SK-N-MC (cell line): ENCODE data around the gene ZDHHC14.

Experiments used
- EZH2 ChIP-seq: fragments of 200-600 bp; sonication (generic); IDR thresholded peaks from one replicate; pipeline ENCODE4 v1.6.1; 2017; ENCODE audit warnings: antibody characterized with exemption
- POLR2AphosphoS5 ChIP-seq: IDR thresholded peaks from 2 replicates; pipeline ENCODE4 v1.6.1; 2012; ENCODE audit warnings: mild to moderate bottlenecking, low read depth, low read length, borderline replicate concordance

GRCh38 chr6:157642736-157643135, 261.7 kb downstream of the ZDHHC14 start:
- no peak for TF ChIP-seq EZH2
- TF ChIP-seq POLR2AphosphoS5: no peak
